Heart right ventricle (tissue), 16 donors: Measurements from ENCODE around the gene P2RY10. TPM values are rescaled to one million over a fixed set of nuclear protein-coding genes. Genes with fewer than 3 reads are reported as not detected.
A peak's percentile ranks its signal among the peaks of the same experiment; 100 is the strongest.

Experiments used
- ATAC-seq, 8 donors: fragments of 200-7000 bp; cut with Tn5 transposase; one replicate each; pipeline ENCODE4 v1.9.1; 2020; ENCODE audit warnings: mild to moderate bottlenecking in 8 of 8, moderate library complexity in 8 of 8, moderate number of reproducible peaks in 1 of 8
- DNase-seq, 2 donors: peaks; one replicate each; pipeline ENCODE4 v3.0.0-alpha.2; 2020
- H3K27ac ChIP-seq, 10 donors: fragments of 200-600 bp; sonication (generic) in 2 of 10; one replicate each; pipeline versions ENCODE4 v1.5.0 to v1.8.0; 2020 to 2022; ENCODE audit warnings: mild to moderate bottlenecking in 3 of 10
- H3K27me3 ChIP-seq, 7 donors: fragments of 200-600 bp; one replicate each; pipeline ENCODE4 v1.8.0; 2021 to 2022; ENCODE audit warnings: mild to moderate bottlenecking in 2 of 7
- H3K36me3 ChIP-seq, 9 donors: fragments of 200-600 bp; sonication (generic) in 1 of 9; one replicate each; pipeline versions ENCODE4 v1.5.0 to v1.8.0; 2020 to 2022; ENCODE audit warnings: mild to moderate bottlenecking in 2 of 9
- H3K4me1 ChIP-seq, 9 donors: fragments of 200-600 bp; sonication (generic) in 1 of 9; one replicate each; pipeline versions ENCODE4 v1.5.0 to v1.8.0; 2020 to 2022; ENCODE audit warnings: mild to moderate bottlenecking in 4 of 9
- H3K4me3 ChIP-seq, 10 donors: fragments of 200-600 bp; sonication (generic) in 2 of 10; one replicate each; pipeline versions ENCODE4 v1.5.0 to v1.8.0; 2020 to 2022; ENCODE audit warnings: mild to moderate bottlenecking in 7 of 10, moderate library complexity in 2 of 10
- H3K9me3 ChIP-seq, 11 donors: fragments of 200-600 bp in 10 of 11; sonication (generic) in 2 of 11; one replicate each; pipeline versions ENCODE4 v1.5.0 to v1.8.0; 2013 to 2022; ENCODE audit warnings: mild to moderate bottlenecking in 2 of 11, control low read depth in 1 of 11, moderate library complexity in 1 of 11
- CTCF ChIP-seq, 9 donors: fragments of 200-600 bp; sonication (generic) in 2 of 9; IDR thresholded peaks; one replicate each; pipeline versions ENCODE4 v1.5.0 to v1.8.0; 2021 to 2022; ENCODE audit warnings: antibody characterized with exemption in 9 of 9, mild to moderate bottlenecking in 5 of 9, moderate library complexity in 1 of 9
- WGBS, 2 donors: extraction: QIAGEN DNeasy Blood & Tissue Kit; methylation state at CpG; one replicate each; pipeline ENCODE4 v1.1.7; 2013; ENCODE audit warnings: inconsistent platforms in 1 of 2; 5-methylcytosine and 5-hydroxymethylcytosine counted together
- intact Hi-C, 10 donors: fragments of 100-400 bp; cut with DNase I; formaldehyde crosslinking; loops; one replicate each; pipeline versions ENCODE4 v1.11.1 to v1.14.2; 2022
- long read RNA-seq, 3 donors: library from polyadenylated mRNA; unstranded; transcript quantifications; one replicate each; pipeline ENCODE4 v2.0.0, GENCODE V29; 2020 to 2021
- polyA plus RNA-seq, 2 donors: library from polyadenylated mRNA; stranded (reverse); fragments of 200-250 nt; gene quantifications; one replicate each; pipeline ENCODE4 v1.2.3, GENCODE V29; 2013
- total RNA-seq, 10 donors: library from RNA; stranded (reverse); fragmentation: NEBNext Ultra II Directional in 3 of 10; extraction: Animal tissue kit (Norgen Biotek cat#: 25700) in 3 of 10; gene quantifications; one replicate each; pipeline versions ENCODE4 v1.2.1 to v1.2.4, GENCODE V29; 2021 to 2023
- donor health status: Arrhythmogenic right ventricular cardiomyopathy.
- donor health status: ischemic (EF 13 %, LVEDD 7.1; RV severe dilation, severe dysfunction).
- donor health status: healthy with polysubstance abuse.
- donor health status: DM: no; HTN: yes; CAD: no.
- donor health status: DM: no; HTN: no; CAD: no.
- donor health status: ischemic (EF 25% LVEDD 6.9; RV normal size, moderate dysfunction).
- donor health status: ischemic (EF 25% LVEDD 5.7; RV mildly dilated, moderate dysfunction).
- donor health status: healthy.
- donor health status: DM: yes; HTN: yes; CAD: no.
- donor health status: Ischemic cardiomyopathy.
- donor health status: ischemic (EF 35%, LVEDD 5.7; RV mildly dilated, moderate dysfunction).
- donor health status: nonischemic (EF 11% LVEDD 7.7; RV severe dilation, severe dysfunction).
- donor health status: DM: yes; HTN: yes; CAD: no.
- donor health status: PGD.
- donor health status: ischemic (EF 29% LVEDD 5.4; RV normal size, mild dysfunction).
- donor health status: nonischemic (EF 23%, LVEDD 6.1; RV moderate dilation, normal function).

The P2RY10 gene
- total RNA-seq (1 to 10 TPM in 1 of 10 donors, under 1 TPM in 5, not detected in 4; 0.17 to 2.2 (median 0.45) TPM), polyA plus RNA-seq (under 1 TPM in 1 of 2 donors, not detected in 1; 0.07 TPM)
- long read RNA-seq, donor 1, result 0 reads
- long read RNA-seq, donor 2, result 0 reads
- long read RNA-seq, donor 3, result 0 reads

- H3K27me3 ChIP-seq, result peaks cover 0 to 16% (median 0%) of the 10 kb centered on the region in 7 donors
- peak within 1 kb of the TSS in 1 of 10 donors; percentile 42 for H3K4me3 ChIP-seq
- WGBS, 2 donors, result 65 to 74% methylated on average over 5 of the region's 5 CpGs
- no peaks in the 10 kb centered on the region for H3K36me3 ChIP-seq
- no peaks in the 10 kb centered on the region for H3K9me3 ChIP-seq
- no peak for DNase-seq
- no peak for ATAC-seq
- H3K4me1 ChIP-seq, result peaks cover 0 to 3% (median 0%) of the 10 kb centered on the region in 9 donors
- TF ChIP-seq CTCF (IDR thresholded peaks at IDR 0.05), result no peak
- intact Hi-C loops, result loop anchor here in 1 of 10 donors (10.0 kb wide), 1 partner anchor 319 kb away; no protein-coding TSS in a partner anchor
- peak within 1 kb of the TSS in 1 of 10 donors; percentile 74 for H3K27ac ChIP-seq
Observed at GRCh38 chrX:78945186-78945912, at the start of gene P2RY10. Gene P2RY10 (plus strand): TSS chrX:78945391. CDS start chrX:78960521, 15,130 bp downstream.

GRCh38 chrX:78922754-78923153, 22.4 kb upstream of the P2RY10 start:
- DNase-seq, result no peak
- Histone ChIP-seq H3K36me3 (no peaks in the 10 kb centered on the region), H3K27ac (no peak overlapping the region), H3K4me1 (no peaks in the 10 kb centered on the region), H3K27me3 (no peaks in the 10 kb centered on the region), H3K9me3 (peaks cover 0 to 4% (median 0%) of the 10 kb centered on the region in 11 donors), H3K4me3 (no peak overlapping the region)
- 73 to 75% methylated on average over 1 of the region's 1 CpG for whole genome bisulfite sequencing, 2 donors
- intact Hi-C loops, result no loop called here
- ATAC-seq, result no peak
- no peak for TF ChIP-seq CTCF (IDR thresholded peaks at IDR 0.05)

- 69 to 71% methylated on average over 3 of the region's 3 CpGs for WGBS, 2 donors
- TF ChIP-seq CTCF (IDR thresholded peaks at IDR 0.05), result no peak
- Histone ChIP-seq H3K36me3 (no peaks in the 10 kb centered on the region), H3K4me3 (no peak overlapping the region), H3K4me1 (no peaks in the 10 kb centered on the region), H3K27ac (no peak overlapping the region), H3K27me3 (no peaks in the 10 kb centered on the region), H3K9me3 (peaks cover 0 to 4% (median 0%) of the 10 kb centered on the region in 11 donors)
- DNase-seq (no peak), ATAC-seq (no peak)
- intact Hi-C loops, result no loop called here
Observed at GRCh38 chrX:78923198-78924015, 21.8 kb upstream of the P2RY10 start.

GRCh38 chrX:78931814-78932213, 13.4 kb upstream of the P2RY10 start:
- no peak for DNase-seq
- intact Hi-C loops, result no loop called here
- ATAC-seq, result peak in 1 of 8 donors; percentile 55
- 23 to 32% methylated on average over 1 of the region's 1 CpG for WGBS, 2 donors
- peak overlapping the region in 1 of 10 donors; percentile 26 for H3K27ac ChIP-seq
- no peaks in the 10 kb centered on the region for H3K36me3 ChIP-seq
- H3K4me3 ChIP-seq, result no peak overlapping the region
- no peaks in the 10 kb centered on the region for H3K4me1 ChIP-seq
- peaks cover 0 to 4% (median 0%) of the 10 kb centered on the region in 11 donors for H3K9me3 ChIP-seq
- no peaks in the 10 kb centered on the region for H3K27me3 ChIP-seq
- no peak for TF ChIP-seq CTCF (IDR thresholded peaks at IDR 0.05)
